SU-DHL-6 (cell line): ENCODE results near the gene COL12A1.

Source experiments
- H2AFZ ChIP-seq: fragments of 200-600 bp; sonication (generic); 2 replicates; pipeline ENCODE4 v1.6.1; 2014; ENCODE audit warnings: low read depth, mild to moderate bottlenecking, moderate library complexity, mixed read lengths, antibody characterized with exemption, low read length; ENCODE audit not compliant: severe bottlenecking
- H3F3A ChIP-seq: fragments of 200-600 bp; shearing (Covaris generic); 2 replicates; pipeline ENCODE4 v1.6.0; 2016; ENCODE audit warnings: antibody characterized with exemption, mild to moderate bottlenecking; ENCODE audit not compliant: insufficient read depth
- H3K27ac ChIP-seq: fragments of 200-600 bp; sonication (generic); 2 replicates; pipeline ENCODE4 v1.5.1; 2016; ENCODE audit warnings: low read depth, mild to moderate bottlenecking, low read length, moderate library complexity, mixed read lengths
- H3K27me3 ChIP-seq: fragments of 200-600 bp; sonication (generic), shearing (Covaris generic); 2 replicates; pipeline ENCODE4 v1.6.0; 2014; ENCODE audit warnings: mild to moderate bottlenecking, low read length
- H3K36me3 ChIP-seq: fragments of 200-600 bp; sonication (generic); 2 replicates; pipeline ENCODE4 v1.6.1; 2014; ENCODE audit warnings: mild to moderate bottlenecking, low read length, mixed read lengths
- H3K4me2 ChIP-seq: fragments of 300-600, 200-600 bp; shearing (Covaris generic), sonication (generic); 2 replicates; pipeline ENCODE4 v1.6.0; 2014; ENCODE audit warnings: low read length, low read depth, mild to moderate bottlenecking; ENCODE audit not compliant: poor library complexity, severe bottlenecking
- H3K4me3 ChIP-seq: fragments of 200-600 bp; sonication (generic); 2 replicates; pipeline ENCODE4 v1.5.1; 2014; ENCODE audit warnings: antibody characterized with exemption, low read length, mild to moderate bottlenecking, mixed read lengths; ENCODE audit not compliant: insufficient read depth, poor library complexity, severe bottlenecking
- H3K79me2 ChIP-seq: fragments of 200-600 bp; sonication (generic); 2 replicates; pipeline ENCODE4 v1.6.1; 2014; ENCODE audit warnings: mild to moderate bottlenecking, low read length, moderate library complexity; ENCODE audit not compliant: insufficient read depth
- H3K9ac ChIP-seq: fragments of 200-600 bp; sonication (generic); 2 replicates; pipeline ENCODE4 v1.7.0; 2014; ENCODE audit warnings: mild to moderate bottlenecking, low read length
- H3K9me2 ChIP-seq: fragments of 200-600 bp; sonication (generic); replicated peaks from 2 replicates; pipeline ENCODE4 v1.6.1; 2014; ENCODE audit warnings: low read length; ENCODE audit not compliant: insufficient read depth
- H3K9me3 ChIP-seq: fragments of 200-600 bp; sonication (generic); 2 replicates; pipeline ENCODE4 v1.6.1; 2014; ENCODE audit warnings: low read length, mixed read lengths; ENCODE audit not compliant: insufficient read depth
- H4K20me1 ChIP-seq: fragments of 200-600 bp; sonication (generic); 2 replicates; pipeline ENCODE4 v1.6.1; 2014; ENCODE audit warnings: low read depth, mild to moderate bottlenecking, antibody characterized with exemption, low read length, moderate library complexity, mixed read lengths
- EZH2phosphoT487 ChIP-seq: fragments of 200-600 bp; sonication (generic), shearing (Covaris generic); conservative IDR thresholded peaks from 2 replicates; pipeline ENCODE4 v1.6.1; 2018; ENCODE audit warnings: mild to moderate bottlenecking, antibody characterized with exemption, low read length, moderate library complexity, mixed read lengths
- TF ChIP-seq, protein P1 (sequence below): fragments of 200-600 bp; sonication (generic); IDR thresholded peaks from one replicate; pipeline ENCODE4 v1.5.1; 2017; ENCODE audit warnings: antibody characterized with exemption, mild to moderate bottlenecking, low read length, moderate library complexity; ENCODE audit not compliant: insufficient read depth, poor library complexity, severe bottlenecking

The COL12A1 gene

DNA sequence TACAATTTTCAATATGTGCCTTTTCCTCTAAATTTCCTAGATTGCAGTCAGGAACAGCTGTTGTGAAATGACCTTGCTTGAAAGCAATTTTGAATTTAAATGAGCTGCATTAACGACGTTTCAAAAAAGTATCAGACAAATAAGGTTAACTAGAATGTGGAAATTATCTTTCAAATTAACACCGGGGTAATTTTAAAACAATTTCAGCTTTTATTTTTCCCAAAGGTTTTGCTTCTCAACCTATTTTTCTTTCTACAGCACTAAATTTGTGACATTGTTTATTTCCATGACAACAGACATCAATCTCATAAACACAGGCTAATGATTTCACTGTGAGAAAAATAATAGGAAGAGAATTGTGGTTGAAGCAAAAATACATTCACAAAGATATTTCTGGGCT, 38.5 kb downstream of the COL12A1 start:
- no peaks in the 10 kb centered on the region for H4K20me1 ChIP-seq
- H2AFZ ChIP-seq, result no peak overlapping the region
- H3K36me3 ChIP-seq, result no peaks in the 10 kb centered on the region
- no peak overlapping the region for H3K4me3 ChIP-seq
- H3K79me2 ChIP-seq, result no peaks in the 10 kb centered on the region
- H3K9me2 ChIP-seq, result no peaks in the 10 kb centered on the region
- no peaks in the 10 kb centered on the region for H3K27me3 ChIP-seq
- no peak overlapping the region for H3K4me2 ChIP-seq
- no peaks in the 10 kb centered on the region for H3K9me3 ChIP-seq
- TF ChIP-seq EZH2phosphoT487, result no peak
- TF ChIP-seq, protein P1, sequence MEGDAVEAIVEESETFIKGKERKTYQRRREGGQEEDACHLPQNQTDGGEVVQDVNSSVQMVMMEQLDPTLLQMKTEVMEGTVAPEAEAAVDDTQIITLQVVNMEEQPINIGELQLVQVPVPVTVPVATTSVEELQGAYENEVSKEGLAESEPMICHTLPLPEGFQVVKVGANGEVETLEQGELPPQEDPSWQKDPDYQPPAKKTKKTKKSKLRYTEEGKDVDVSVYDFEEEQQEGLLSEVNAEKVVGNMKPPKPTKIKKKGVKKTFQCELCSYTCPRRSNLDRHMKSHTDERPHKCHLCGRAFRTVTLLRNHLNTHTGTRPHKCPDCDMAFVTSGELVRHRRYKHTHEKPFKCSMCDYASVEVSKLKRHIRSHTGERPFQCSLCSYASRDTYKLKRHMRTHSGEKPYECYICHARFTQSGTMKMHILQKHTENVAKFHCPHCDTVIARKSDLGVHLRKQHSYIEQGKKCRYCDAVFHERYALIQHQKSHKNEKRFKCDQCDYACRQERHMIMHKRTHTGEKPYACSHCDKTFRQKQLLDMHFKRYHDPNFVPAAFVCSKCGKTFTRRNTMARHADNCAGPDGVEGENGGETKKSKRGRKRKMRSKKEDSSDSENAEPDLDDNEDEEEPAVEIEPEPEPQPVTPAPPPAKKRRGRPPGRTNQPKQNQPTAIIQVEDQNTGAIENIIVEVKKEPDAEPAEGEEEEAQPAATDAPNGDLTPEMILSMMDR, result no peak
- no peaks in the 10 kb centered on the region for H3F3A ChIP-seq
- H3K9ac ChIP-seq, result no peak overlapping the region
- no peak overlapping the region for H3K27ac ChIP-seq

DNA sequence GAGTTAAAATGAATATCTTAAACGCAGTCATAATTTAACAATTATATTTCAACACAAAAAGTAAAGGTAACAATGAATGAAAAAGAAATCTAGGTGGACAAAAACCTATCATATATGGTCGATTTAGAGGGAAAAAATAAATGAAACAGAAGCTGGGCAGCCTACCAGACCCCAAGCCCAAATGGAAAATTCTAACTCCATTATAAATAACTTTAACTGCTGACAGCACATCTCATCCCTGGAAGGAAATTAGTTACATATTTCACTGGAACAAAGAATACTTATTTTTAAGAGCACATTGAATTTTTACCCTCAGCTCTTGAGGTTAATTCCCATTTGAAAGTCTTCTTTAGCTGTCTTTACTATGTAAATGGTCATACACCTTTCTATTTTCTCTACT, 39.1 kb downstream of the COL12A1 start:
- H3K27me3 ChIP-seq, result no peaks in the 10 kb centered on the region
- no peak overlapping the region for H3K4me3 ChIP-seq
- no peaks in the 10 kb centered on the region for H3K36me3 ChIP-seq
- no peaks in the 10 kb centered on the region for H3K9me2 ChIP-seq
- H4K20me1 ChIP-seq, result no peaks in the 10 kb centered on the region
- no peak overlapping the region for H3K27ac ChIP-seq
- H3K9me3 ChIP-seq, result no peaks in the 10 kb centered on the region
- no peak for TF ChIP-seq EZH2phosphoT487
- TF ChIP-seq, protein P1, result no peak
- H3K9ac ChIP-seq, result no peak overlapping the region
- H3K79me2 ChIP-seq, result no peaks in the 10 kb centered on the region
- no peak overlapping the region for H3K4me2 ChIP-seq
- no peaks in the 10 kb centered on the region for H3F3A ChIP-seq
- H2AFZ ChIP-seq, result no peak overlapping the region

DNA sequence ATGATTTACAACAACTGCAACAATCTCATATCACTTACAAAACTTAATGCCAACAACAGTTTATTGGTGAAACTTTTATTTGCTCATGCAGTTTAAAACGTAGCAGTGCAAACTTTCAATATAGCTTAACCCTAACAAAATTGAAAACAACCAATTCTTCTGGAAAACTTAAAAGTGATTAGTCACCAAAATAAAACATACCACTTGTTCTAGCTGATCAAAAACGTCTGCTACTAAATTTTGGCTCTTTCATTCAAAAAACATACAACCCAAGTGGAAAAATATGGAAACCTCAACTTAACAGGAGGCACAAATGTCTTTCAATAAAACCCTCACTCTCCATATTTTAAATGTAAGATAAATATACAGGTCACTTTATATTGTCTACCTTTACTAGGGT, 39.6 kb downstream of the COL12A1 start:
- H3K4me2 ChIP-seq, result no peak overlapping the region
- H3K27me3 ChIP-seq, result no peaks in the 10 kb centered on the region
- H3K9me2 ChIP-seq, result no peaks in the 10 kb centered on the region
- no peak overlapping the region for H2AFZ ChIP-seq
- no peak overlapping the region for H3K4me3 ChIP-seq
- H3K9me3 ChIP-seq, result no peaks in the 10 kb centered on the region
- H3K9ac ChIP-seq, result no peak overlapping the region
- H3F3A ChIP-seq, result no peaks in the 10 kb centered on the region
- no peaks in the 10 kb centered on the region for H3K36me3 ChIP-seq
- no peak for TF ChIP-seq EZH2phosphoT487
- TF ChIP-seq, protein P1, result no peak
- no peaks in the 10 kb centered on the region for H4K20me1 ChIP-seq
- no peaks in the 10 kb centered on the region for H3K79me2 ChIP-seq
- H3K27ac ChIP-seq, result no peak overlapping the region
